ENCODE measurements around the gene PSMC3. TPM values are rescaled to one million over a fixed set of nuclear protein-coding genes. Genes with fewer than 3 reads are reported as not detected.

The PSMC3 gene
- total RNA-seq, 2 donors from 2014 or later = 99.2 to 133 TPM

DNA sequence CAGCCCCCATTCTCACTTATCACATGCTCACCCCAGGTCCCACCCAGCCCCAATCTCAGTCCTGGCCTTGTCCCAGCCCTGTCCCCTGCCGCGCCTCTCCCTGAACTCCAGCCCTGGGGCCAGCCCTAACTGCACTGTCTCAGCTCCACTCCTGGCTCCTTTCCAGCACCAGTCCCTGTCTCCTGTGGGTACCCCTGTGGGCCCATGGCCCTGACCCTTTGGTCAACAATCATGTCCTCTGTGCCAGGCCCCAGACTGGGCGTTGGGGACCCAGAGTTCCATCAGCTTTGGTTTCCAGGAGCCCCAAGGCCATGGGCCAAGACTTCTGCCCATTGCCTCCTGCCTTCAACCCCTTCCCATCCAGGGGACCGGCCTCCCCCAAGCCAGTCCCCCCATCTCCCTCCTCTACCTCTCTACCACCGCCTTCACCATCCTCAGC lies 48.6 kb downstream of the PSMC3 start:
- H3K4me1 ChIP-seq (replicated peaks) = no peaks in the 10 kb centered on the region
- WGBS = 88% methylated on average over 5 of the region's 5 CpGs
- no peaks in the 10 kb centered on the region for H3K36me3 ChIP-seq
- DNase-seq (ENCODE audit: low spot score) = no peak
- peak overlapping the region in 1 of 2 donors; percentile 10 for H3K4me3 ChIP-seq
- intact Hi-C loops (cut with DNase I) = loop anchor here (10.0 kb wide), 1 partner anchor 477 kb away; no protein-coding TSS in a partner anchor
- H3K9me3 ChIP-seq = no peaks in the 10 kb centered on the region
- no peak overlapping the region for H3K27ac ChIP-seq
- TF ChIP-seq POLR2A (IDR thresholded peaks at IDR 0.05) (no peak), POLR2AphosphoS5 (IDR thresholded peaks at IDR 0.05) (no peak)
- TF ChIP-seq, protein P1, sequence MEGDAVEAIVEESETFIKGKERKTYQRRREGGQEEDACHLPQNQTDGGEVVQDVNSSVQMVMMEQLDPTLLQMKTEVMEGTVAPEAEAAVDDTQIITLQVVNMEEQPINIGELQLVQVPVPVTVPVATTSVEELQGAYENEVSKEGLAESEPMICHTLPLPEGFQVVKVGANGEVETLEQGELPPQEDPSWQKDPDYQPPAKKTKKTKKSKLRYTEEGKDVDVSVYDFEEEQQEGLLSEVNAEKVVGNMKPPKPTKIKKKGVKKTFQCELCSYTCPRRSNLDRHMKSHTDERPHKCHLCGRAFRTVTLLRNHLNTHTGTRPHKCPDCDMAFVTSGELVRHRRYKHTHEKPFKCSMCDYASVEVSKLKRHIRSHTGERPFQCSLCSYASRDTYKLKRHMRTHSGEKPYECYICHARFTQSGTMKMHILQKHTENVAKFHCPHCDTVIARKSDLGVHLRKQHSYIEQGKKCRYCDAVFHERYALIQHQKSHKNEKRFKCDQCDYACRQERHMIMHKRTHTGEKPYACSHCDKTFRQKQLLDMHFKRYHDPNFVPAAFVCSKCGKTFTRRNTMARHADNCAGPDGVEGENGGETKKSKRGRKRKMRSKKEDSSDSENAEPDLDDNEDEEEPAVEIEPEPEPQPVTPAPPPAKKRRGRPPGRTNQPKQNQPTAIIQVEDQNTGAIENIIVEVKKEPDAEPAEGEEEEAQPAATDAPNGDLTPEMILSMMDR (IDR thresholded peaks at IDR 0.05) = no peak
- H3K27me3 ChIP-seq (replicated peaks; ENCODE audit: insufficient read depth) = no peaks in the 10 kb centered on the region

DNA sequence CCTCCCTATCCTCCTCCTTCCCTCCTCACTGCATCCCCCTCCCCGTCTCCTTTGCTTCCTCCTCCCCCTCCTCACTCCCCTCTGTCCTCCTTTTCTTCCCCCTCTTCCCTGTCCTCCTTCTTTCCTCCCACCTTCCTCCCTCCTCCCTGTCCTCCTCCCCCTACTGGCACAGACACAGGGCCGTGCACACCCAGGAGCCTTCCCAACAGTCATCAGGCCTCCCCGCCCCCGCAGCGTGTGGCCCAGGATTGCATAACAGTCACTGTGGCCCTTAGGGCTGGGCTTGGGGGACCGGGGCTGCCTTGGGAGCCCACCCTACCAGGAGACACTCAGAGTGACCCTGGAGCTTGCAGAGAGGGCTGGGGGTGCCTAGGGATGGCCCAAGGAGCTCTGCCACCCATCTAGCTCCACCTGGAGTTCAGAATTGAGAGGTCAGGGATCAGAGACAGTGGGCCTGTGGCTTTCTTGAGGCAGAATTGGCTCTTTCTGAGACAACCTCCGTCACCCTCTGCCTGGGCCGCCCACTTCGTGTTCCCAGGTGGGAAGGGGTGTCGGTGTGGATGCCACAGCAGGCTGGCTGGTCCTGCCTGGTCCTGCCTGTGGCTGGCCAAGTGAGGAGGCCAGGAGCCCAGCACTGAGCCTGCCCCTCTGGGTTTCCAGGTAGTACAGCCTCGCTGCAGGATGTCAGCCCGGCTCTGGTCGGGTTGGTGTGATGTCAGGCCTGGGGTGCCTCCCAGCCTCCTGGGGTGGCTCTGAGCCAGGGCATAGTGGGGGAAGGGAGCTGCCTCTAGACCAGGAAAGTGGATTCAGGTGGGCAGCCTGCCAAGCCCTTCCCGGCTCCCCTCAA lies 49.5 kb downstream of the PSMC3 start:
- WGBS = 58% methylated on average over 14 of the region's 14 CpGs
- no peak overlapping the region for H3K27ac ChIP-seq
- H3K9me3 ChIP-seq = no peaks in the 10 kb centered on the region
- intact Hi-C loops (cut with DNase I) = loop anchor here (10.0 kb wide), 1 partner anchor 478 kb away; no protein-coding TSS in a partner anchor
- no peaks in the 10 kb centered on the region for H3K36me3 ChIP-seq
- no peak overlapping the region for H3K4me3 ChIP-seq
- TF ChIP-seq POLR2A (IDR thresholded peaks at IDR 0.05) = no peak
- TF ChIP-seq POLR2AphosphoS5 (IDR thresholded peaks at IDR 0.05) = no peak
- TF ChIP-seq, protein P1 (IDR thresholded peaks at IDR 0.05) = no peak
- DNase-seq (ENCODE audit: low spot score) = no peak
- no peaks in the 10 kb centered on the region for H3K27me3 ChIP-seq (replicated peaks; ENCODE audit: insufficient read depth)
- H3K4me1 ChIP-seq (replicated peaks) = no peaks in the 10 kb centered on the region

- no peaks in the 10 kb centered on the region for H3K4me1 ChIP-seq (replicated peaks)
- H3K27me3 ChIP-seq (replicated peaks; ENCODE audit: insufficient read depth) = no peaks in the 10 kb centered on the region
- H3K9me3 ChIP-seq = no peaks in the 10 kb centered on the region
- intact Hi-C loops (cut with DNase I) = loop anchor here (10.0 kb wide), 1 partner anchor 479 kb away; no protein-coding TSS in a partner anchor
- no peaks in the 10 kb centered on the region for H3K36me3 ChIP-seq
- TF ChIP-seq, protein P1 (IDR thresholded peaks at IDR 0.05) = no peak
- TF ChIP-seq POLR2A (IDR thresholded peaks at IDR 0.05) = no peak
- no peak for TF ChIP-seq POLR2AphosphoS5 (IDR thresholded peaks at IDR 0.05)
- WGBS = 74% methylated on average over 8 of the region's 8 CpGs
- no peak overlapping the region for H3K4me3 ChIP-seq
- no peak overlapping the region for H3K27ac ChIP-seq
- no peak for DNase-seq (ENCODE audit: low spot score)
Observed at GRCh38 chr11:47376107-47376524, 50.1 kb downstream of the PSMC3 start.

DNA sequence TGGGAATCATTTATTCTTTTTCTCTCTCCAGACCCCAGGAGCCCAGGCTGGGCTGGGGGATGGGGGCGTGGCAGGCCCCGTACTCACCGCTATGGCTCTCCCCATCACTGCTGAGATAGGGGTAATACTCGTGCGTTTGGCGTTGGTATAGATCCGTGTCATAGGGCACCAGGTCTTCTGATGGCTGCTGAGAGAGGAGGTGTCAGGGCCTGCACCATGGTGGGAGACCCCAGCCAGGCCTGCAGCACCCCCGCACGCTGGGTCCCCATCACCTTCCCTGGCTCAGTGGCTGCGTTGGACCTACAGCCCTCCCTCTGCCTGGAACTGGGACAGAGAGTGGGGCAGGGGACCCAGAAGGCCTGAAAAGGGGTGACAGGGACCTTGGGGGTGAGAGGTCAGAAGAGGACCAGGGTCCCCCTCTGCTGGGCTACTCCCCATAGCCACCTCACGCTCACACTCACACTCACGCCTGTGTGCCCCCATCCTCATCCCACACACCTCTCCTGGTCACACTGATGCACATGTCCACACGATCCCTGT lies 50.6 kb downstream of the PSMC3 start:
- TF ChIP-seq POLR2AphosphoS5 (IDR thresholded peaks at IDR 0.05) (no peak), POLR2A (IDR thresholded peaks at IDR 0.05) (no peak)
- TF ChIP-seq, protein P1 (IDR thresholded peaks at IDR 0.05) = no peak
- intact Hi-C loops (cut with DNase I) = loop anchor here (10.0 kb wide), 1 partner anchor 479 kb away; no protein-coding TSS in a partner anchor
- no peak overlapping the region for H3K27ac ChIP-seq
- 86% methylated on average over 13 of the region's 13 CpGs for WGBS
- H3K27me3 ChIP-seq (replicated peaks; ENCODE audit: insufficient read depth) = no peaks in the 10 kb centered on the region
- H3K4me3 ChIP-seq = no peak overlapping the region
- no peak for DNase-seq (ENCODE audit: low spot score)
- H3K36me3 ChIP-seq = no peaks in the 10 kb centered on the region
- no peaks in the 10 kb centered on the region for H3K4me1 ChIP-seq (replicated peaks)
- H3K9me3 ChIP-seq = no peaks in the 10 kb centered on the region
